GM12878 (cell line): ENCODE results near the gene OGFRL1. TPM values are rescaled to one million over a fixed set of nuclear protein-coding genes. Genes with fewer than 3 reads are reported as not detected.

Experiments
- BMI1 ChIP-seq: fragments of 450-650 bp; IDR thresholded peaks from 2 replicates; pipeline ENCODE4 v1.6.1; 2016; ENCODE audit warnings: mild to moderate bottlenecking, moderate library complexity, borderline replicate concordance
- CBX5 ChIP-seq: sonication (generic); IDR thresholded peaks from 2 replicates; pipeline ENCODE4 v1.6.1; 2016; ENCODE audit warnings: low read depth, moderate library complexity, mild to moderate bottlenecking, inconsistent platforms
- CEBPB ChIP-seq, 2 experiments: fragments of 150-350 bp in 1 of 2; IDR thresholded peaks; 2 replicates each; pipeline ENCODE4 v1.6.1; 2012 to 2014; ENCODE audit warnings: low read depth in 2 of 2, low read length in 2 of 2, borderline replicate concordance in 1 of 2, inconsistent platforms in 1 of 2
- CHD4 ChIP-seq: fragments of 200-600 bp; sonication (generic); IDR thresholded peaks from 2 replicates; pipeline ENCODE4 v1.6.1; 2016; ENCODE audit warnings: mild to moderate bottlenecking
- CTCF ChIP-seq, 3 experiments: IDR thresholded peaks in 2 of 3; conservative IDR thresholded peaks in 1 of 3; 2 replicates each; pipeline ENCODE4 v1.5.1; 2011; ENCODE audit warnings: low read depth in 3 of 3, low read length in 3 of 3, mild to moderate bottlenecking in 3 of 3, control low read depth in 2 of 3, moderate library complexity in 2 of 3, inconsistent platforms in 1 of 3, mixed read lengths in 1 of 3; ENCODE audit not compliant: control insufficient read depth in 2 of 3, insufficient read depth in 1 of 3; ENCODE audit errors: extremely low read depth in 1 of 3
- EED ChIP-seq: sonication (generic); IDR thresholded peaks from 2 replicates; pipeline ENCODE4 v1.6.1; 2016; ENCODE audit warnings: antibody characterized with exemption, low read depth
- EZH2 ChIP-seq: IDR thresholded peaks from 2 replicates; pipeline ENCODE4 v1.6.1; 2012; ENCODE audit warnings: low read depth, mild to moderate bottlenecking, control low read depth, inconsistent platforms, low read length, borderline replicate concordance; ENCODE audit not compliant: control insufficient read depth
- GABPA ChIP-seq: IDR thresholded peaks from 2 replicates; pipeline ENCODE4 v1.6.1; 2014; ENCODE audit warnings: antibody characterized with exemption, low read depth, mild to moderate bottlenecking, inconsistent platforms
- HDAC2 ChIP-seq: fragments of 200-600 bp; sonication (generic); IDR thresholded peaks from 2 replicates; pipeline ENCODE4 v1.6.1; 2017
- IRF3 ChIP-seq: fragments of 450-650 bp; IDR thresholded peaks from 2 replicates; pipeline ENCODE4 v1.6.1; 2014; ENCODE audit warnings: mild to moderate bottlenecking
- JUND ChIP-seq: IDR thresholded peaks from 2 replicates; pipeline ENCODE4 v1.6.1; 2012; ENCODE audit warnings: low read depth, mild to moderate bottlenecking, low read length, improper control_type of control experiment, moderate library complexity
- MTA2 ChIP-seq: fragments of 450-650 bp; IDR thresholded peaks from 2 replicates; pipeline ENCODE4 v1.6.1; 2016; ENCODE audit warnings: low read depth, mild to moderate bottlenecking, moderate library complexity
- MTA3 ChIP-seq: IDR thresholded peaks from 2 replicates; pipeline ENCODE4 v1.6.1; 2012; ENCODE audit warnings: low read length, inconsistent platforms, borderline replicate concordance
- MYB ChIP-seq: fragments of 150-350 bp; IDR thresholded peaks from 2 replicates; pipeline ENCODE4 v1.6.1; 2014; ENCODE audit warnings: mild to moderate bottlenecking, low read depth, low read length, borderline replicate concordance
- NFYB ChIP-seq: IDR thresholded peaks from 2 replicates; pipeline ENCODE4 v1.6.1; 2011; ENCODE audit warnings: low read depth, mild to moderate bottlenecking, low read length, improper control_type of control experiment, moderate library complexity; ENCODE audit not compliant: insufficient read depth
- PAX5 ChIP-seq: IDR thresholded peaks from 2 replicates; pipeline ENCODE4 v1.6.1; 2011; ENCODE audit warnings: low read depth, low read length, borderline replicate concordance
- POLR2A ChIP-seq: IDR thresholded peaks from 2 replicates; pipeline ENCODE4 v1.6.1; 2011; ENCODE audit warnings: low read depth, mild to moderate bottlenecking, low read length
- POLR2AphosphoS2 ChIP-seq: IDR thresholded peaks from 2 replicates; pipeline ENCODE4 v1.6.1; 2011; ENCODE audit warnings: low read depth, mild to moderate bottlenecking, low read length, improper control_type of control experiment, moderate library complexity
- RUNX3 ChIP-seq: IDR thresholded peaks from 2 replicates; pipeline ENCODE4 v1.6.1; 2012; ENCODE audit warnings: low read length, inconsistent platforms
- SREBF1 ChIP-seq: IDR thresholded peaks from 2 replicates; pipeline ENCODE4 v1.6.1; 2012; ENCODE audit warnings: mild to moderate bottlenecking, low read length
- SRF ChIP-seq, 2 experiments: IDR thresholded peaks; 2 replicates each; pipeline ENCODE4 v1.6.1; 2011; ENCODE audit warnings: low read depth in 2 of 2, low read length in 2 of 2, mild to moderate bottlenecking in 1 of 2, moderate library complexity in 1 of 2
- STAT3 ChIP-seq: IDR thresholded peaks from 2 replicates; pipeline ENCODE4 v1.6.1; 2011; ENCODE audit warnings: low read depth, low read length, improper control_type of control experiment
- WRNIP1 ChIP-seq: IDR thresholded peaks from 2 replicates; pipeline ENCODE4 v1.6.1; 2011; ENCODE audit warnings: low read depth, low read length, improper control_type of control experiment, borderline replicate concordance
- YBX1 ChIP-seq: fragments of 450-650 bp; IDR thresholded peaks from 2 replicates; pipeline ENCODE4 v1.6.1; 2016; ENCODE audit warnings: antibody characterized with exemption
- ZNF207 ChIP-seq: fragments of 450-650 bp; IDR thresholded peaks from 2 replicates; pipeline ENCODE4 v1.6.1; 2014; ENCODE audit warnings: antibody characterized with exemption, mild to moderate bottlenecking, borderline replicate concordance
- polyA plus RNA-seq, 11 experiments: library from polyadenylated mRNA; depleted of rRNA in 4 of 11; unstranded in 6 of 11; stranded (reverse) in 5 of 11; fragments of >200 nt; fragmentation: Nextera tagmentation in 4 of 11; fragmentation: Illumina TruSeq in 1 of 11; extraction: Ambion mirVana in 4 of 11; extraction: Trizol in 1 of 11; gene quantifications; 1 replicate in 1 of 11; 2 replicates in 10 of 11; pipeline versions ENCODE4 v1.2.1 to v1.2.3, GENCODE V29; 2011 to 2016; ENCODE audit warnings: inconsistent platforms in 2 of 11, missing spikeins in 2 of 11, low read depth in 1 of 11
- total RNA-seq, 4 experiments: library from RNA; depleted of rRNA in 3 of 4; stranded (reverse); fragments of >200 nt in 3 of 4; fragmentation: Illumina TruSeq in 1 of 4; extraction: Trizol in 1 of 4; gene quantifications; 2 replicates each; pipeline versions ENCODE4 v1.2.1 to v1.2.3, GENCODE V29; 2013 to 2021
- TF ChIP-seq, protein P1 (sequence below): IDR thresholded peaks from 2 replicates; pipeline ENCODE4 v1.6.1; 2012; ENCODE audit warnings: mild to moderate bottlenecking, low read depth, low read length

OGFRL1 gene
- total and polyA plus RNA-seq, 10 of the 15 experiments (the other 5 are each of a cell fraction or from before 2014, with no cell fraction given) = 0.24 to 5.8 (median 2.3) TPM

DNA sequence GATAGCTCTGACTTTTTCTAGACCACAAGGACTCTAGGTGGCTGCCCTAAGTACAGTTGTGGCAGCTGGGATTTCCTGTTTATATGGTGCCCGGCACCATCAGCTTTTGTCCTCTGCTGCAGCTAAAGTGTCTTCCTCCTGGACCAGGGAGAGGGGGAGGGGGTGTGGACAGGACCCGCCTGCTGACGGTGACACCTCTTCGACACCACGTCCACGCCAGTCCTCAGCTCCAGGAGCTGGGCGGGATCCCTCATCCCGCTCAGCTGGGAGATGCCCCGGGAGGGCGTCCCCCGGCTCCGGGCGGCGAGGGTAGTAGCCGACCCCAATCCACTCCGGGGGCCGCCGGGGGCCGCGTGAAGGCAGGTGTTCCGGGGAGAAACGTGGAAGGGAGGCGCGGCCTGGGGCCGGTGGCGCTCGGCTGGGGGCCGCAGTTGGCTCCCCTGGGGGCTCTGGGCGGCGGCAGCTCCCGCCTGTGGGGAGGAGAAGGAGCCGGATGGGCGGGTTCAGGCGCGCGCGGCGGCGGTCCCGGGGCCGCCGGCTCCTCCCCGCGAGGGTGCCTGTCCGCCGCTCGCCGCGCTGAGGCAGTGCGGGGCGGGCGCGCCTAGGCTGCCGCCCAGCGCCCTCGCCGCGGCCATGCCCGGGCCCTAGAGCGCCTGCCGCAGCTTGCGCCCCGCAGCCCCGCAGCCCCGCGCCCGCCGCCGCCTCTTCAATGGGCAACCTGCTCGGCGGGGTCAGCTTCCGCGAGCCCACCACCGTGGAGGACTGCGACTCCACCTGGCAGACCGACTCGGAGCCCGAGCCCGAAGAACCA lies at the start of gene OGFRL1 (continued):
- TF ChIP-seq CTCF (IDR thresholded peaks at IDR 0.05 in 2 of 3, conservative IDR thresholded peaks at IDR 0.05 in 1 of 3; ENCODE audit: control insufficient read depth in 2 of 3, extremely low read depth in 1 of 3, insufficient read depth in 1 of 3, low read depth in 3 of 3, low read length in 3 of 3) (peak in 1 of 3 experiments; percentile 38; a peak in 1 of 6 replicates), GABPA (no peak), EED (no peak), CHD4 (no peak), BMI1 (no peak), WRNIP1 (no peak), HDAC2 (no peak), PAX5 (no peak), IRF3 (no peak), MYB (no peak), SRF (IDR thresholded peaks at IDR 0.05; ENCODE audit: low read depth in 2 of 2, low read length in 2 of 2) (no peak), EZH2 (no peak), CEBPB (IDR thresholded peaks at IDR 0.05; ENCODE audit: borderline replicate concordance in 1 of 2, low read depth in 2 of 2, low read length in 2 of 2) (no peak), YBX1 (no peak), MTA3 (no peak), POLR2AphosphoS2 (no peak), ZNF207 (no peak), NFYB (no peak), POLR2A (peak; percentile 72), MTA2 (peak; percentile 77; the same call in 1 of the 2 replicates), SREBF1 (no peak), STAT3 (no peak), JUND (no peak), CBX5 (0 out of 2 replicates have a peak, but pooled peaks have one; percentile 34), RUNX3 (peak; percentile 79)
- TF ChIP-seq, protein P1, sequence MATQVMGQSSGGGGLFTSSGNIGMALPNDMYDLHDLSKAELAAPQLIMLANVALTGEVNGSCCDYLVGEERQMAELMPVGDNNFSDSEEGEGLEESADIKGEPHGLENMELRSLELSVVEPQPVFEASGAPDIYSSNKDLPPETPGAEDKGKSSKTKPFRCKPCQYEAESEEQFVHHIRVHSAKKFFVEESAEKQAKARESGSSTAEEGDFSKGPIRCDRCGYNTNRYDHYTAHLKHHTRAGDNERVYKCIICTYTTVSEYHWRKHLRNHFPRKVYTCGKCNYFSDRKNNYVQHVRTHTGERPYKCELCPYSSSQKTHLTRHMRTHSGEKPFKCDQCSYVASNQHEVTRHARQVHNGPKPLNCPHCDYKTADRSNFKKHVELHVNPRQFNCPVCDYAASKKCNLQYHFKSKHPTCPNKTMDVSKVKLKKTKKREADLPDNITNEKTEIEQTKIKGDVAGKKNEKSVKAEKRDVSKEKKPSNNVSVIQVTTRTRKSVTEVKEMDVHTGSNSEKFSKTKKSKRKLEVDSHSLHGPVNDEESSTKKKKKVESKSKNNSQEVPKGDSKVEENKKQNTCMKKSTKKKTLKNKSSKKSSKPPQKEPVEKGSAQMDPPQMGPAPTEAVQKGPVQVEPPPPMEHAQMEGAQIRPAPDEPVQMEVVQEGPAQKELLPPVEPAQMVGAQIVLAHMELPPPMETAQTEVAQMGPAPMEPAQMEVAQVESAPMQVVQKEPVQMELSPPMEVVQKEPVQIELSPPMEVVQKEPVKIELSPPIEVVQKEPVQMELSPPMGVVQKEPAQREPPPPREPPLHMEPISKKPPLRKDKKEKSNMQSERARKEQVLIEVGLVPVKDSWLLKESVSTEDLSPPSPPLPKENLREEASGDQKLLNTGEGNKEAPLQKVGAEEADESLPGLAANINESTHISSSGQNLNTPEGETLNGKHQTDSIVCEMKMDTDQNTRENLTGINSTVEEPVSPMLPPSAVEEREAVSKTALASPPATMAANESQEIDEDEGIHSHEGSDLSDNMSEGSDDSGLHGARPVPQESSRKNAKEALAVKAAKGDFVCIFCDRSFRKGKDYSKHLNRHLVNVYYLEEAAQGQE = no peak
